Skeletal muscle cell (primary cell): ENCODE measurements around the gene GABARAP.

Source experiments
- DNase-seq: peaks from one replicate; pipeline ENCODE4 v3.0.0-alpha.2; 2010; ENCODE audit warnings: low read depth
- H3K4me3 ChIP-seq: 2 replicates; pipeline ENCODE4 v1.5.1; 2011; ENCODE audit warnings: low read depth, mild to moderate bottlenecking, control low read depth, low read length, moderate library complexity

The GABARAP gene

GRCh38 chr17:7242717-7243452 is 636 bp upstream of the GABARAP start:
- peak; percentile 89 for DNase-seq
- H3K4me3 ChIP-seq, result peak overlapping the region; percentile 91

- peak overlapping the region; percentile 91 for H3K4me3 ChIP-seq
- no peak for DNase-seq
Measured at GRCh38 chr17:7241090-7241733, 1.0 kb downstream of the GABARAP start.

- peak overlapping the region; percentile 91 for H3K4me3 ChIP-seq
- no peak for DNase-seq
Measured at GRCh38 chr17:7240375-7240774, 1.9 kb downstream of the GABARAP start.

GRCh38 chr17:7239091-7240027 is 2.9 kb downstream of the GABARAP start, which contains the start of gene PHF23:
Gene PHF23 (minus strand): TSS chr17:7239457. CDS start chr17:7239279, 178 bp downstream.
- peak within 1 kb of the TSS; percentile 98 for H3K4me3 ChIP-seq
- DNase-seq, result peak; percentile 97

- H3K4me3 ChIP-seq, result peak overlapping the region; percentile 98
- DNase-seq, result no peak
Measured at GRCh38 chr17:7238420-7239090, 3.7 kb downstream of the GABARAP start.

GRCh38 chr17:7237761-7238419 is 4.4 kb downstream of the GABARAP start:
- H3K4me3 ChIP-seq, result peak overlapping the region; percentile 98
- no peak for DNase-seq

GRCh38 chr17:7237266-7237760 is 4.9 kb downstream of the GABARAP start:
- peak overlapping the region; percentile 98 for H3K4me3 ChIP-seq
- no peak for DNase-seq

- peak overlapping the region; percentile 98 for H3K4me3 ChIP-seq
Measured at GRCh38 chr17:7236808-7237207, 5.4 kb downstream of the GABARAP start.

GRCh38 chr17:7235693-7236665 is 6.3 kb downstream of the GABARAP start:
- H3K4me3 ChIP-seq, result no peak overlapping the region
- no peak for DNase-seq

More at GRCh38 chr17:7236808-7237207, 5.4 kb downstream of the GABARAP start:
- DNase-seq, result no peak

- DNase-seq, result peak; percentile 86
- peak within 1 kb of the TSS; percentile 86 for H3K4me3 ChIP-seq
Measured at GRCh38 chr17:7234083-7234951, 7.9 kb downstream of the GABARAP start, which contains the start of gene DVL2. Gene DVL2 (minus strand): TSS chr17:7234517. CDS start chr17:7234262, 255 bp downstream.

- DNase-seq, result no peak
- peak overlapping the region; percentile 86 for H3K4me3 ChIP-seq
Measured at GRCh38 chr17:7233701-7234082, 8.6 kb downstream of the GABARAP start.

- H3K4me3 ChIP-seq, result peak overlapping the region; percentile 86
- DNase-seq, result no peak
Measured at GRCh38 chr17:7232114-7232513, 10.1 kb downstream of the GABARAP start.

- DNase-seq, result no peak
- no peak overlapping the region for H3K4me3 ChIP-seq
Measured at GRCh38 chr17:7229504-7229903, 12.7 kb downstream of the GABARAP start.

GRCh38 chr17:7228920-7229319 is 13.3 kb downstream of the GABARAP start:
- no peak overlapping the region for H3K4me3 ChIP-seq
- no peak for DNase-seq

GRCh38 chr17:7226721-7227710 is 15.2 kb downstream of the GABARAP start:
- no peak for DNase-seq
- no peak overlapping the region for H3K4me3 ChIP-seq
